K562 (cell line): Measurements from ENCODE around the gene TOMM5. TPM values are rescaled to one million over a fixed set of nuclear protein-coding genes. Genes with fewer than 3 reads are reported as not detected.

Experiments used
- C11orf30 ChIP-seq: fragments of 450-650 bp; IDR thresholded peaks from 2 replicates; pipeline ENCODE4 v1.6.1; 2016; ENCODE audit warnings: low read depth, mild to moderate bottlenecking
- CBFA2T2 ChIP-seq: fragments of 450-650 bp; conservative IDR thresholded peaks from 2 replicates; pipeline ENCODE4 v1.6.1; 2017; ENCODE audit warnings: mild to moderate bottlenecking
- KLF13 ChIP-seq: fragments of 450-650 bp; IDR thresholded peaks from 2 replicates; pipeline ENCODE4 v1.6.1; 2016; ENCODE audit warnings: missing genetic modification characterization, low read depth, mild to moderate bottlenecking, missing compliant biosample characterization, moderate library complexity, borderline replicate concordance
- LARP7 ChIP-seq: fragments of 450-650 bp; IDR thresholded peaks from 2 replicates; pipeline ENCODE4 v1.6.1; 2016
- MAZ ChIP-seq, 2 experiments: fragments of 450-650 bp in 1 of 2; sonication (generic) in 1 of 2; formaldehyde crosslinking; IDR thresholded peaks in 1 of 2; conservative IDR thresholded peaks in 1 of 2; 2 replicates each; pipeline versions ENCODE4 v1.4.0 to v1.5.0; 2020; ENCODE audit warnings: mild to moderate bottlenecking in 1 of 2, missing genetic modification reagents in 1 of 2
- MTA2 ChIP-seq: fragments of 450-650 bp; IDR thresholded peaks from 2 replicates; pipeline ENCODE4 v1.6.1; 2016; ENCODE audit warnings: low read depth
- NFIX ChIP-seq: fragments of 250-450 bp; sonication (Bioruptor Pico); IDR thresholded peaks from 2 replicates; pipeline ENCODE4 v1.4.0; 2020; ENCODE audit warnings: low read depth, mild to moderate bottlenecking, moderate library complexity
- NFXL1 ChIP-seq: fragments of 450-650 bp; formaldehyde crosslinking; IDR thresholded peaks from 2 replicates; pipeline ENCODE4 v1.4.0; 2021; ENCODE audit warnings: mild to moderate bottlenecking
- SOX6 ChIP-seq: fragments of 450-650 bp; IDR thresholded peaks from 2 replicates; pipeline ENCODE4 v1.6.1; 2014; ENCODE audit warnings: mild to moderate bottlenecking
- SRSF3 ChIP-seq: fragments of 200-400 bp; formaldehyde crosslinking; IDR thresholded peaks from 2 replicates; pipeline ENCODE4 v1.6.1; 2016; ENCODE audit warnings: mild to moderate bottlenecking, low read length, moderate library complexity; ENCODE audit not compliant: insufficient read depth
- SRSF9 ChIP-seq: fragments of 200-400 bp; formaldehyde crosslinking; IDR thresholded peaks from 2 replicates; pipeline ENCODE4 v1.6.1; 2017; ENCODE audit warnings: low read depth, low read length, borderline replicate concordance
- ZNF764 ChIP-seq: fragments of 250-450 bp; sonication (Bioruptor Pico); IDR thresholded peaks from 2 replicates; pipeline ENCODE4 v1.4.0; 2020; ENCODE audit warnings: low read depth, mild to moderate bottlenecking, moderate library complexity
- polyA plus RNA-seq, 8 experiments: library from polyadenylated mRNA; depleted of rRNA in 4 of 8; stranded (reverse) in 5 of 8; unstranded in 3 of 8; fragments of >200 nt; fragmentation: Nextera tagmentation in 2 of 8; fragmentation: Illumina TruSeq in 1 of 8; extraction: Ambion mirVana in 2 of 8; extraction: Trizol in 1 of 8; gene quantifications; 2 replicates each; pipeline versions ENCODE4 v1.2.1 to v1.2.3, GENCODE V29; 2011 to 2014; ENCODE audit warnings: inconsistent platforms in 1 of 8, missing spikeins in 1 of 8
- total RNA-seq, 7 experiments: library from RNA; depleted of rRNA in 6 of 7; stranded (reverse); fragments of >200 nt in 6 of 7; fragmentation: Illumina TruSeq in 2 of 7; extraction: Trizol in 2 of 7; gene quantifications; 2 replicates each; pipeline versions ENCODE4 v1.2.1 to v1.2.3, GENCODE V29; 2011 to 2021; ENCODE audit warnings: low replicate concordance in 1 of 7
- TF ChIP-seq, protein P1 (sequence below): sonication (generic); formaldehyde crosslinking; IDR thresholded peaks from 2 replicates; pipeline ENCODE4 v1.8.0; 2022; ENCODE audit warnings: missing genetic modification reagents, mild to moderate bottlenecking, borderline replicate concordance
- TF ChIP-seq, protein P2 (sequence below): fragments of 450-650 bp; IDR thresholded peaks from 2 replicates; pipeline ENCODE4 v1.6.1; 2016; ENCODE audit warnings: low read depth
- TF ChIP-seq, protein P3 (sequence below): fragments of 450-650 bp; formaldehyde crosslinking; IDR thresholded peaks from 2 replicates; pipeline ENCODE4 v1.4.0; 2020; ENCODE audit warnings: mild to moderate bottlenecking, moderate library complexity

The TOMM5 gene
- total and polyA plus RNA-seq, 9 of the 15 experiments (the other 6 are each of a cell fraction or from before 2014, with no cell fraction given) = 262 to 1,742 (median 496) TPM

DNA sequence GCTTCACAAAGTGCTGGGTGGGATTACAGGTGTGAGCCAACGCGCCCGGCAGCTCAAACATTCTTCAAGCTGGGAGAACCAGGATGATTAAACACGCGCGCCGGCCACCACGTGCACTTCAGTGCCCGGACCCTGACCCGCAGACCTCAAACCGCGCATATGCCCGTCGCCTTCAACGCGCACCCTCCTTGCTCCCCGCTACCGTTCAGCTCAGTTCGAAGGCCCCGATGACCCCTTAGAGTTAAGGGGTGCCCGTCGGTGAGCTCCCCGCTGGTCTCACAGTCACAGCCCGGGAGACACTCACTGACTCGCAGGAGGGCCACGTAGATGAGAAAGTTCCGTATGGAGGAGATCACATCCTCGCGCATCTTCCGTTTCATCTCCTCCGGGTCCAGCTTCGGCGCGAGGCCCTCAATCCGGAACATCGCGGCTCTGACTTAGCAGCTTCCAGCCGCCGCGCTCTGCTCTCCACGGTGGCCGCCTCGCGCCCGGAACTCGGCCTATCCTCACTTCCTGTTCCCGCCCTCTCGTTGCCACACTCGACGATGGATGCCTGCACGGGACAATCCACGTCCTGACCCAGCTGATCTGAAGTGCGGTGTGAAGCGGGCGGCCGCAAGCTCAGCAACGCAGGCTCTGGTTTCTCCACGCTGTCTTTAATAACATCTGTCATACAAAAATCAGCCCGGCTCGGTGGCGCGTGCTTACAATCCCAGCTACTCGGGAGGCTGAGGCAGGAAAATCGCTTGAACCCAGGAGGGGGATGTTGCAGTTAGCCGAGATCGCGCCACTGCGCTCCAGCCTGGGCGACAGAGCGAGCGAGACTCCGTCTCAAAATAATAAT is at the start of gene TOMM5 (continued):
- TF ChIP-seq, protein P1, sequence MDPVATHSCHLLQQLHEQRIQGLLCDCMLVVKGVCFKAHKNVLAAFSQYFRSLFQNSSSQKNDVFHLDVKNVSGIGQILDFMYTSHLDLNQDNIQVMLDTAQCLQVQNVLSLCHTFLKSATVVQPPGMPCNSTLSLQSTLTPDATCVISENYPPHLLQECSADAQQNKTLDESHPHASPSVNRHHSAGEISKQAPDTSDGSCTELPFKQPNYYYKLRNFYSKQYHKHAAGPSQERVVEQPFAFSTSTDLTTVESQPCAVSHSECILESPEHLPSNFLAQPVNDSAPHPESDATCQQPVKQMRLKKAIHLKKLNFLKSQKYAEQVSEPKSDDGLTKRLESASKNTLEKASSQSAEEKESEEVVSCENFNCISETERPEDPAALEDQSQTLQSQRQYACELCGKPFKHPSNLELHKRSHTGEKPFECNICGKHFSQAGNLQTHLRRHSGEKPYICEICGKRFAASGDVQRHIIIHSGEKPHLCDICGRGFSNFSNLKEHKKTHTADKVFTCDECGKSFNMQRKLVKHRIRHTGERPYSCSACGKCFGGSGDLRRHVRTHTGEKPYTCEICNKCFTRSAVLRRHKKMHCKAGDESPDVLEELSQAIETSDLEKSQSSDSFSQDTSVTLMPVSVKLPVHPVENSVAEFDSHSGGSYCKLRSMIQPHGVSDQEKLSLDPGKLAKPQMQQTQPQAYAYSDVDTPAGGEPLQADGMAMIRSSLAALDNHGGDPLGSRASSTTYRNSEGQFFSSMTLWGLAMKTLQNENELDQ = no peak
- TF ChIP-seq, protein P2, sequence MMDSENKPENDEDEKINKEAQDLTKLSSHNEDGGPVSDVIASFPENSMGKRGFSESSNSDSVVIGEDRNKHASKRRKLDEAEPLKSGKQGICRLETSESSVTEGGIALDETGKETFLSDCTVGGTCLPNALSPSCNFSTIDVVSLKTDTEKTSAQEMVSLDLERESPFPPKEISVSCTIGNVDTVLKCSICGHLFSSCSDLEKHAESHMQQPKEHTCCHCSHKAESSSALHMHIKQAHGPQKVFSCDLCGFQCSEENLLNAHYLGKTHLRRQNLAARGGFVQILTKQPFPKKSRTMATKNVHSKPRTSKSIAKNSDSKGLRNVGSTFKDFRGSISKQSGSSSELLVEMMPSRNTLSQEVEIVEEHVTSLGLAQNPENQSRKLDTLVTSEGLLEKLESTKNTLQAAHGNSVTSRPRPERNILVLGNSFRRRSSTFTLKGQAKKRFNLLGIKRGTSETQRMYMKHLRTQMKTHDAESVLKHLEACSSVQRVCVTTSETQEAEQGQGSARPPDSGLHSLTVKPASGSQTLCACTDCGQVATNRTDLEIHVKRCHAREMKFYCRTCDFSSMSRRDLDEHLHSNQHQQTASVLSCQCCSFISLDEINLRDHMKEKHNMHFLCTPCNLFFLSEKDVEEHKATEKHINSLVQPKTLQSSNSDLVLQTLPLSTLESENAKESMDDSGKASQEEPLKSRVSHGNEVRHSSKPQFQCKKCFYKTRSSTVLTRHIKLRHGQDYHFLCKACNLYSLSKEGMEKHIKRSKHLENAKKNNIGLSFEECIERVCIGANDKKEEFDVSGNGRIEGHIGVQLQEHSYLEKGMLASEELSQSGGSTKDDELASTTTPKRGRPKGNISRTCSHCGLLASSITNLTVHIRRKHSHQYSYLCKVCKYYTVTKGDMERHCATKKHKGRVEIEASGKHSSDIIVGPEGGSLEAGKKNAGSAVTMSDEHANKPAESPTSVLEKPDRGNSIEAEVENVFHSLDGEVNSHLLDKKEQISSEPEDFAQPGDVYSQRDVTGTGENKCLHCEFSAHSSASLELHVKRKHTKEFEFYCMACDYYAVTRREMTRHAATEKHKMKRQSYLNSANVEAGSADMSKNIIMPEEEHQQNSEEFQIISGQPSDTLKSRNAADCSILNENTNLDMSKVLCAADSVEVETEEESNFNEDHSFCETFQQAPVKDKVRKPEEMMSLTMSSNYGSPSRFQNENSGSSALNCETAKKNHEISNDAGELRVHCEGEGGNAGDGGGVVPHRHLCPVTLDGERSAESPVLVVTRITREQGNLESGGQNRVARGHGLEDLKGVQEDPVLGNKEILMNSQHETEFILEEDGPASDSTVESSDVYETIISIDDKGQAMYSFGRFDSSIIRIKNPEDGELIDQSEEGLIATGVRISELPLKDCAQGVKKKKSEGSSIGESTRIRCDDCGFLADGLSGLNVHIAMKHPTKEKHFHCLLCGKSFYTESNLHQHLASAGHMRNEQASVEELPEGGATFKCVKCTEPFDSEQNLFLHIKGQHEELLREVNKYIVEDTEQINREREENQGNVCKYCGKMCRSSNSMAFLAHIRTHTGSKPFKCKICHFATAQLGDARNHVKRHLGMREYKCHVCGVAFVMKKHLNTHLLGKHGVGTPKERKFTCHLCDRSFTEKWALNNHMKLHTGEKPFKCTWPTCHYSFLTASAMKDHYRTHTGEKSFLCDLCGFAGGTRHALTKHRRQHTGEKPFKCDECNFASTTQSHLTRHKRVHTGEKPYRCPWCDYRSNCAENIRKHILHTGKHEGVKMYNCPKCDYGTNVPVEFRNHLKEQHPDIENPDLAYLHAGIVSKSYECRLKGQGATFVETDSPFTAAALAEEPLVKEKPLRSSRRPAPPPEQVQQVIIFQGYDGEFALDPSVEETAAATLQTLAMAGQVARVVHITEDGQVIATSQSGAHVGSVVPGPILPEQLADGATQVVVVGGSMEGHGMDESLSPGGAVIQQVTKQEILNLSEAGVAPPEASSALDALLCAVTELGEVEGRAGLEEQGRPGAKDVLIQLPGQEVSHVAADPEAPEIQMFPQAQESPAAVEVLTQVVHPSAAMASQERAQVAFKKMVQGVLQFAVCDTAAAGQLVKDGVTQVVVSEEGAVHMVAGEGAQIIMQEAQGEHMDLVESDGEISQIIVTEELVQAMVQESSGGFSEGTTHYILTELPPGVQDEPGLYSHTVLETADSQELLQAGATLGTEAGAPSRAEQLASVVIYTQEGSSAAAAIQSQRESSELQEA = peak; percentile 98
- TF ChIP-seq LARP7 (0 out of 2 replicates have a peak, but pooled peaks have one; percentile 43), SOX6 (no peak), NFXL1 (CRISPR knock-in tag) (no peak), CBFA2T2 (no peak), ZNF764 (CRISPR knock-in tag) (no peak), NFIX (CRISPR knock-in tag) (no peak), MTA2 (no peak), MAZ (CRISPR knock-in tag; conservative IDR thresholded peaks at IDR 0.05 in 1 of 2, IDR thresholded peaks at IDR 0.05 in 1 of 2) (peak; percentile 54 to 83; a peak in 3 of 4 replicates), KLF13 (no peak), C11orf30 (peak; percentile 79), SRSF3 (0 out of 2 replicates have a peak, but pooled peaks have one; percentile 43), SRSF9 (no peak)
- TF ChIP-seq, protein P3, sequence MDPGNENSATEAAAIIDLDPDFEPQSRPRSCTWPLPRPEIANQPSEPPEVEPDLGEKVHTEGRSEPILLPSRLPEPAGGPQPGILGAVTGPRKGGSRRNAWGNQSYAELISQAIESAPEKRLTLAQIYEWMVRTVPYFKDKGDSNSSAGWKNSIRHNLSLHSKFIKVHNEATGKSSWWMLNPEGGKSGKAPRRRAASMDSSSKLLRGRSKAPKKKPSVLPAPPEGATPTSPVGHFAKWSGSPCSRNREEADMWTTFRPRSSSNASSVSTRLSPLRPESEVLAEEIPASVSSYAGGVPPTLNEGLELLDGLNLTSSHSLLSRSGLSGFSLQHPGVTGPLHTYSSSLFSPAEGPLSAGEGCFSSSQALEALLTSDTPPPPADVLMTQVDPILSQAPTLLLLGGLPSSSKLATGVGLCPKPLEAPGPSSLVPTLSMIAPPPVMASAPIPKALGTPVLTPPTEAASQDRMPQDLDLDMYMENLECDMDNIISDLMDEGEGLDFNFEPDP = no peak
